Keratinocyte (primary cell): ENCODE data around the gene ITPKB. TPM values are rescaled to one million over a fixed set of nuclear protein-coding genes. Genes with fewer than 3 reads are reported as not detected.
A peak's percentile ranks its signal among the peaks of the same experiment; 100 is the strongest.

Experiments
- DNase-seq: peaks from one replicate; pipeline ENCODE4 v3.0.0-alpha.2; 2011; ENCODE audit warnings: low read depth, missing footprints, low spot score
- FAIRE-seq: peaks from 2 replicates; lab custom pipeline; 2011; peaks lifted over from hg19 to GRCh38; lab: Jason Lieb, UNC
- H2AFZ ChIP-seq: 2 replicates; pipeline ENCODE4 v1.6.0; 2012; ENCODE audit warnings: low read length, control low read depth, inconsistent platforms; ENCODE audit not compliant: control insufficient read depth
- H3K27ac ChIP-seq: 2 replicates; pipeline ENCODE4 v1.5.1; 2011; ENCODE audit warnings: low read length; ENCODE audit not compliant: control insufficient read depth, insufficient read depth
- H3K27me3 ChIP-seq: 3 replicates; pipeline ENCODE4 v1.6.0; 2011; ENCODE audit warnings: low read length; ENCODE audit not compliant: control insufficient read depth, insufficient read depth; ENCODE audit errors: extremely low read depth
- H3K36me3 ChIP-seq, 2 experiments: 2 replicates in 1 of 2; 3 replicates in 1 of 2; pipeline ENCODE4 v1.5.1; 2011; ENCODE audit warnings: low read length in 2 of 2, mild to moderate bottlenecking in 1 of 2; ENCODE audit not compliant: control insufficient read depth in 2 of 2, insufficient read depth in 2 of 2; ENCODE audit errors: extremely low read depth in 1 of 2
- H3K4me1 ChIP-seq: 3 replicates; pipeline ENCODE4 v1.5.1; 2011; ENCODE audit warnings: low read length; ENCODE audit not compliant: control insufficient read depth, insufficient read depth; ENCODE audit errors: extremely low read depth
- H3K4me2 ChIP-seq: 3 replicates; pipeline ENCODE4 v1.6.0; 2011; ENCODE audit warnings: low read depth, low read length; ENCODE audit not compliant: control insufficient read depth, insufficient read depth; ENCODE audit errors: extremely low read depth
- H3K4me3 ChIP-seq, 3 experiments: fragments of 200-600 bp in 1 of 3; sonication (generic) in 1 of 3; 2 replicates in 2 of 3; 3 replicates in 1 of 3; pipeline ENCODE4 v1.5.1; 2011 to 2016; ENCODE audit warnings: low read length in 3 of 3, mild to moderate bottlenecking in 3 of 3, control low read depth in 2 of 3, inconsistent platforms in 1 of 3, low read depth in 1 of 3, mixed read lengths in 1 of 3, mixed run types in 1 of 3, moderate library complexity in 1 of 3; ENCODE audit not compliant: control insufficient read depth in 2 of 3, insufficient read depth in 2 of 3; ENCODE audit errors: extremely low read depth in 1 of 3
- H3K79me2 ChIP-seq: 2 replicates; pipeline ENCODE4 v1.6.0; 2012; ENCODE audit warnings: low read length; ENCODE audit not compliant: control insufficient read depth, insufficient read depth
- H3K9ac ChIP-seq: 3 replicates; pipeline ENCODE4 v1.6.0; 2011; ENCODE audit warnings: low read length; ENCODE audit not compliant: control insufficient read depth, insufficient read depth; ENCODE audit errors: extremely low read depth
- H3K9me1 ChIP-seq: 3 replicates; pipeline ENCODE4 v1.6.0; 2011; ENCODE audit warnings: low read length; ENCODE audit not compliant: control insufficient read depth, insufficient read depth; ENCODE audit errors: extremely low read depth
- H3K9me3 ChIP-seq: 2 replicates; pipeline ENCODE4 v1.5.1; 2012; ENCODE audit warnings: low read depth, low read length; ENCODE audit not compliant: control insufficient read depth
- H4K20me1 ChIP-seq: 3 replicates; pipeline ENCODE4 v1.6.0; 2011; ENCODE audit warnings: low read length; ENCODE audit not compliant: control insufficient read depth, insufficient read depth; ENCODE audit errors: extremely low read depth
- CTCF ChIP-seq, 3 experiments: IDR thresholded peaks in 1 of 3; conservative IDR thresholded peaks in 1 of 3; optimal IDR thresholded peaks in 1 of 3; 2 replicates in 2 of 3; 3 replicates in 1 of 3; pipeline versions ENCODE3 to v1.5.1; 2011; ENCODE audit warnings: low read length in 3 of 3, mild to moderate bottlenecking in 3 of 3, moderate library complexity in 2 of 3, control low read depth in 1 of 3, inconsistent platforms in 1 of 3; ENCODE audit not compliant: insufficient read depth in 2 of 3; ENCODE audit errors: extremely low read depth in 1 of 3
- EZH2 ChIP-seq: IDR thresholded peaks from one replicate; pipeline ENCODE4 v1.6.1; 2012; ENCODE audit warnings: inconsistent platforms, mild to moderate bottlenecking, low read length, moderate library complexity
- dilution Hi-C: fragments of 300-500 bp; cut with MboI; formaldehyde crosslinking; loops from one replicate; pipeline ENCODE4 v1.7.0; 2020; ENCODE audit warnings: low sequenced_read_pairs; ENCODE audit not compliant: extremely low pct_ligation_motif_present
- polyA plus RNA-seq, 5 experiments: library from polyadenylated mRNA; depleted of rRNA in 3 of 5; stranded (reverse) in 3 of 5; stranded (forward) in 1 of 5; unstranded in 1 of 5; fragments of >200 nt; gene quantifications; 1 replicate in 1 of 5; 2 replicates in 3 of 5; 3 replicates in 1 of 5; pipeline versions ENCODE4 v1.2.1 to v1.2.3, GENCODE V29; 2011 to 2012; ENCODE audit warnings: missing spikeins in 2 of 5, low read depth in 1 of 5, low replicate concordance in 1 of 5

Gene ITPKB
- polyA plus RNA-seq, 1 donor (not counting 4 experiments of a cell fraction or from before 2014, with no cell fraction given): 3.2 TPM

DNA sequence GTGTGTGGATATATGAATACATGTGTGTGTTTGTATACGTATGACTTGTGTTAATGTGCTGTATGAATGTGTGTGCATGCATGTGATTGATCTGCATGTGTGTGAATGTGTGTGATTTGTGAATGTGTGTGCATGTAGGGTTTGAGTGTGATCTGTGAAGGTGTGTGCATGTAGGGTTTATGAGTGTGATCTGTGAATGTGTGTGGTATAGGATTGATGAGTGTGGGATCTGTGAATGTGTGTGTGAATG, 102.3 kb downstream of the ITPKB start:
- no peaks in the 10 kb centered on the region for H4K20me1 ChIP-seq
- no peak overlapping the region for H3K9ac ChIP-seq
- H3K4me2 ChIP-seq: no peak overlapping the region
- DNase-seq (no peak), FAIRE-seq (no peak)
- H2AFZ ChIP-seq: no peak overlapping the region
- H3K27me3 ChIP-seq: no peaks in the 10 kb centered on the region
- dilution Hi-C loops: loop anchor here (10.0 kb wide), 1 partner anchor 248 kb away; no protein-coding TSS in a partner anchor
- H3K79me2 ChIP-seq: no peaks in the 10 kb centered on the region
- no peak overlapping the region for H3K4me3 ChIP-seq
- no peak overlapping the region for H3K27ac ChIP-seq
- H3K9me3 ChIP-seq: no peaks in the 10 kb centered on the region
- H3K4me1 ChIP-seq: peaks cover 18% of the 10 kb centered on the region
- no peaks in the 10 kb centered on the region for H3K9me1 ChIP-seq
- H3K36me3 ChIP-seq: peaks cover 3 to 8% of the 10 kb centered on the region in 2 experiments
- TF ChIP-seq EZH2 (no peak), CTCF (optimal IDR thresholded peaks at IDR 0.05 in 1 of 3, IDR thresholded peaks at IDR 0.05 in 1 of 3, conservative IDR thresholded peaks at IDR 0.05 in 1 of 3; ENCODE audit: extremely low read depth in 1 of 3, insufficient read depth in 2 of 3, low read length in 3 of 3) (no peak)

DNA sequence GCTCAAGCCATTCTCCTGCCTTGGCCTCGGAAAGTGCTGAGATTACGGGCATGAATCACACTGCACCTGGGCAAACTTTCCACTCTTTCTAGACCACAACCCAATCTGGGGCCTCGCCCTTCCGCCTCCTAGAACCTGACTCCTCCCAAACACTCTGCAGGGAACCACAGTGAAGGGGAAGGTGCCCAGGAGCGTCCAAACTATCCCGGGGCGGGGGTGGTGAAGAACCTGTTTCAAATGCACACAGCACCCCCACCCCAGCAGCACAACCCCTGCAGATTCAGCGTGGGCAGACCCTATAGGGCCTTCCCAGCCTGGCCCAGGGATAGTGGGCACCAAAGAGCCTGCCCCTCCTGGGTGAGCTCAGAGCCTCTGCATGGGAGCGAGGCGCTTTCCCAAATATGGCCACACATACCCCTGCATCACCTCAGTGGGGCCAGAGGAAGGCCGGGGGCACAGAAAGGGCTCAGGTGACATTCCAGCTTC, 103.6 kb downstream of the ITPKB start:
- Histone ChIP-seq H3K27me3 (no peaks in the 10 kb centered on the region), H3K79me2 (no peaks in the 10 kb centered on the region), H2AFZ (no peak overlapping the region), H3K4me1 (peaks cover 18% of the 10 kb centered on the region), H4K20me1 (no peaks in the 10 kb centered on the region), H3K9me3 (no peaks in the 10 kb centered on the region), H3K4me2 (peak overlapping the region; percentile 60), H3K27ac (peak overlapping the region; percentile 40), H3K36me3 (peaks cover 3 to 8% of the 10 kb centered on the region in 2 experiments), H3K9me1 (no peaks in the 10 kb centered on the region), H3K9ac (peak overlapping the region; percentile 37), H3K4me3 (peak overlapping the region in 1 of 3 experiments; percentile 20)
- dilution Hi-C loops: loop anchor here (10.0 kb wide), 1 partner anchor 249 kb away; no protein-coding TSS in a partner anchor
- FAIRE-seq (peak; percentile 94), DNase-seq (no peak)
- TF ChIP-seq EZH2: no peak
- no peak for TF ChIP-seq CTCF (optimal IDR thresholded peaks at IDR 0.05 in 1 of 3, IDR thresholded peaks at IDR 0.05 in 1 of 3, conservative IDR thresholded peaks at IDR 0.05 in 1 of 3; ENCODE audit: extremely low read depth in 1 of 3, insufficient read depth in 2 of 3, low read length in 3 of 3)
